Measurements from ENCODE around the gene TNFAIP8. TPM values are rescaled to one million over a fixed set of nuclear protein-coding genes. Genes with fewer than 3 reads are reported as not detected.
"Not testable (repeated sequence)": the region's sequence is repeated elsewhere in the genome, so short reads cannot be mapped to it uniquely, and the experiment has no call there.

TNFAIP8 gene
- total and polyA plus RNA-seq, 9 of the 15 experiments (the other 6 are each of a cell fraction or from before 2014, with no cell fraction given) = 29.9 to 52.2 (median 44.8) TPM

GRCh38 chr5:119427060-119427459, 71.2 kb downstream of the TNFAIP8 start (continued):
- no peak for TF ChIP-seq CREBBP (IDR thresholded peaks at IDR 0.05; ENCODE audit: low read depth, low read length)
- no peak for TF ChIP-seq JUNB (CRISPR knock-in tag; conservative IDR thresholded peaks at IDR 0.05)

- H3K9ac ChIP-seq (ENCODE audit: insufficient read depth in 1 of 2, low read depth in 2 of 2, low read length in 2 of 2); H3K4me2 ChIP-seq (ENCODE audit: insufficient read depth, low read length); H3K27ac ChIP-seq (ENCODE audit: extremely low read depth, low read depth, low read length); H4K20me1 ChIP-seq (replicated peaks; ENCODE audit: control insufficient read depth, insufficient read depth, low read length); H3K9me1 ChIP-seq (ENCODE audit: control insufficient read depth, insufficient read depth, low read length); ATAC-seq; FAIRE-seq; H3K9me3 ChIP-seq (replicated peaks; ENCODE audit: control insufficient read depth, insufficient read depth, low read depth, low read length); in situ Hi-C loops (cut with MboI); BruUV-seq (replicated peaks); H3K27me3 ChIP-seq (ENCODE audit: control insufficient read depth in 2 of 2, insufficient read depth in 2 of 2, low read length in 2 of 2); H3K4me3 ChIP-seq; H3K79me2 ChIP-seq (ENCODE audit: control insufficient read depth, insufficient read depth, low read length); H3K36me3 ChIP-seq (ENCODE audit: control insufficient read depth, insufficient read depth, low read length); intact Hi-C loops (cut with micrococcal nuclease); TF ChIP-seq PBX2 (CRISPR knock-in tag; IDR thresholded peaks at IDR 0.05; ENCODE audit: low read depth); CEBPG (CRISPR knock-in tag; IDR thresholded peaks at IDR 0.05): not testable (repeated sequence)
- H3K4me1 ChIP-seq (replicated peaks in 1 of 2; ENCODE audit: control insufficient read depth in 2 of 2, insufficient read depth in 2 of 2, low read length in 2 of 2) = peaks cover 0 to 15% of the 10 kb centered on the region in 2 experiments; a peak in 3 of 5 replicates
- H2AFZ ChIP-seq (ENCODE audit: low read depth, low read length) = peak overlapping the region; percentile 67
- DNase-seq (ENCODE audit: extremely low read depth in 1 of 4, low spot score in 3 of 4) = peak in 1 of 4 experiments; percentile 36
- ChIA-PET POLR2A (interaction anchor here (0.6 kb wide), 1 partner anchor 9 kb away, joined by 4 read pairs; no protein-coding TSS in a partner anchor), CTCF (ENCODE audit: low intra/inter-chr PET ratio) (interaction anchor here (0.6 kb wide), 2 partner anchors 16 to 211 kb away, joined by 3 read pairs; no protein-coding TSS in a partner anchor)
- WGBS (ENCODE audit: insufficient coverage, low coverage, missing lambda C conversion rate) = 10% methylated on average over 4 of the region's 4 CpGs
- TF ChIP-seq PBX2 (tag; conservative IDR thresholded peaks at IDR 0.05; ENCODE audit: low read depth) = peak; percentile 76
- peak; percentile 59; the same call in 1 of the 2 replicates for TF ChIP-seq HMBOX1 (IDR thresholded peaks at IDR 0.05)
- peak; percentile 51 for TF ChIP-seq PKNOX1 (IDR thresholded peaks at IDR 0.05)
- peak; percentile 73; the same call in 1 of the 2 replicates for TF ChIP-seq ZNF41 (CRISPR knock-in tag; conservative IDR thresholded peaks at IDR 0.05)
- peak; percentile 87 for TF ChIP-seq SOX6 (IDR thresholded peaks at IDR 0.05)
- TF ChIP-seq CBFA2T3 (IDR thresholded peaks at IDR 0.05) = peak; percentile 28; the same call in 1 of the 2 replicates
- TF ChIP-seq RCOR1 (IDR thresholded peaks at IDR 0.05; ENCODE audit: borderline replicate concordance in 1 of 2, low read depth in 2 of 2, low read length in 2 of 2) = 0 out of 4 replicates have a peak, but pooled peaks of 1 of the 2 experiments have one; percentile 28
- TF ChIP-seq PRDM10 (IDR thresholded peaks at IDR 0.05; ENCODE audit: partially characterized antibody) = peak; percentile 6
- peak; percentile 46 to 68; a peak in 3 of 4 replicates for TF ChIP-seq CEBPG (tag; conservative IDR thresholded peaks at IDR 0.05 in 1 of 2, IDR thresholded peaks at IDR 0.05 in 1 of 2)
Observed at GRCh38 chr5:119427596-119427995, 71.8 kb downstream of the TNFAIP8 start.
